Activated CD8-positive, alpha-beta memory T cell treated with anti-CD3 and anti-CD28 coated beads, Interleukin-2, amount 10 ng/mL, durations not matched to agents 7 days and 5 days (primary cell): ENCODE data around the gene ONECUT3. TPM values are rescaled to one million over a fixed set of nuclear protein-coding genes. Genes with fewer than 3 reads are reported as not detected.
"Not testable (repeated sequence)": the region's sequence is repeated elsewhere in the genome, so short reads cannot be mapped to it uniquely, and the experiment has no call there.

Experiments used
- ATAC-seq: fragments of 150-1000 bp; cut with Tn5 transposase; one replicate; pipeline ENCODE4 v1.10.0; 2021; ENCODE audit warnings: moderate library complexity
- CTCF ChIA-PET: fragments of 350-600 bp; sonication (Branson Sonifier 250); formaldehyde crosslinking; loops from one replicate; lab custom pipeline; 2021; ENCODE audit warnings: antibody characterized with exemption; lab: Charles Lee
- DNase-seq: peaks from one replicate; pipeline ENCODE4 v3.0.0-alpha.2; 2020
- H3K27ac Mint-ChIP-seq: one replicate; pipeline ENCODE4 v1.8.0; 2021; ENCODE audit warnings: mild to moderate bottlenecking, mixed read lengths
- H3K27me3 Mint-ChIP-seq: one replicate; pipeline ENCODE4 v1.8.0; 2021; ENCODE audit warnings: mixed read lengths
- H3K36me3 Mint-ChIP-seq: one replicate; pipeline ENCODE4 v1.8.0; 2021; ENCODE audit warnings: mild to moderate bottlenecking, mixed read lengths
- H3K4me1 Mint-ChIP-seq: one replicate; pipeline ENCODE4 v1.8.0; 2021; ENCODE audit warnings: mixed read lengths
- H3K4me3 Mint-ChIP-seq: one replicate; pipeline ENCODE4 v1.8.0; 2021; ENCODE audit warnings: mild to moderate bottlenecking, moderate library complexity, mixed read lengths
- H3K9me3 Mint-ChIP-seq: one replicate; pipeline ENCODE4 v1.8.0; 2022; ENCODE audit warnings: low read depth, mixed read lengths
- total RNA-seq, 2 experiments: library from RNA; stranded (reverse); gene quantifications; one replicate each; pipeline ENCODE4 v1.2.3, GENCODE V29; 2021

Gene ONECUT3
- total RNA-seq, 2 experiments from 2014 or later = not detected

DNA sequence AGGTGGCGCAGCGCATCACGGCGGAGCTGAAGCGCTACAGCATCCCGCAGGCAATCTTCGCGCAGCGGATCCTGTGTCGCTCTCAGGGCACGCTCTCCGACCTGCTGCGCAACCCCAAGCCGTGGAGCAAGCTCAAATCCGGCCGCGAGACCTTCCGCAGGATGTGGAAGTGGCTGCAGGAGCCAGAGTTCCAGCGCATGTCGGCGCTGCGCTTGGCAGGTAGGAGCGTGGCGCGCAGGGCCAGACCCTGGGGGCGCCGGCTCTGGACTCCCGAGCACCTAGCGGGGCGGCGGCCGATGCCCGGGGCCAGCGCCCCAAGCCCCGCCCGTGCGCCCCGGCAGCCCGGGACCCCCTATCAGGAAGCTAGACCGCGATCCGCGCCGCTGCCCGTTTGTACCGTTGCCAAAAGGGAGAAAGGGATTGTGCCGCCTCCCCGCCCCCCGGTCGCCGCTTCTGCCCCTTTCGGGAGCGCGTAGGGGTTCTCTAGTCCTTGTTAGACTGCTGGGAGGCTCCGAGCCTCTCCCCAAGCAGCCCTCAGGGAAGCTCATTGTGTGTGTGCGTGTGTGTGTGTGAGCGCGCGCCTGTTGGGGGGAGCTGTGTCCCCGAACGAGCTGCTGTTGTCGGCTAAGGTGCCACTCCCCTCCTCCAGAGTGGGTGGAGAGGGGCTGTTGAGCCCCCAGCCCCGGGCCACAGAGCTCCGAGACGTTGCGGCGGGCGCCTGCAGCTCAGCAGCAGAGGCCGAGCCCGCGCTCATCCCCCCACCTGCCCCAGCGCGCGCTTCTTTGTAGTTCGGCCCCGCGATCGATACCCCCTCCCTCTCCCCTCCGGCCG lies 1.5 kb downstream of the ONECUT3 start:
- H3K9me3 Mint-ChIP-seq = no peaks in the 10 kb centered on the region
- CTCF ChIA-PET = interaction anchor here (1.3 to 1.6 kb wide), 3 partner anchors 11 to 83 kb away, joined by 4 to 6 read pairs (median 4); no protein-coding TSS in a partner anchor
- peaks cover 14% of the 10 kb centered on the region for H3K4me1 Mint-ChIP-seq
- H3K27ac Mint-ChIP-seq = no peak overlapping the region
- peaks cover 2% of the 10 kb centered on the region for H3K36me3 Mint-ChIP-seq
- H3K27me3 Mint-ChIP-seq = peaks cover 81% of the 10 kb centered on the region
- no peak overlapping the region for H3K4me3 Mint-ChIP-seq
- ATAC-seq (peak; percentile 36), DNase-seq (no peak)

GRCh38 chr19:1755467-1756171 lies 2.3 kb downstream of the ONECUT3 start:
- Mint-ChIP-seq H3K27ac (peak overlapping the region; percentile 68), H3K9me3 (no peaks in the 10 kb centered on the region), H3K27me3 (peaks cover 81% of the 10 kb centered on the region), H3K36me3 (peaks cover 2% of the 10 kb centered on the region), H3K4me3 (no peak overlapping the region), H3K4me1 (peaks cover 10% of the 10 kb centered on the region)
- no peak for DNase-seq
- no peak for ATAC-seq
- CTCF ChIA-PET = interaction anchor here (1.3 to 1.4 kb wide), 2 partner anchors 10 to 83 kb away, joined by 4 read pairs; no protein-coding TSS in a partner anchor

GRCh38 chr19:1756264-1756663 lies 3.0 kb downstream of the ONECUT3 start:
- peak overlapping the region; percentile 67 for H3K27ac Mint-ChIP-seq
- ATAC-seq = no peak
- peaks cover 2% of the 10 kb centered on the region for H3K36me3 Mint-ChIP-seq
- H3K4me3 Mint-ChIP-seq = no peak overlapping the region
- no peak for DNase-seq
- H3K9me3 Mint-ChIP-seq = no peaks in the 10 kb centered on the region
- CTCF ChIA-PET = no interaction called here
- peaks cover 81% of the 10 kb centered on the region for H3K27me3 Mint-ChIP-seq
- peaks cover 12% of the 10 kb centered on the region for H3K4me1 Mint-ChIP-seq

- DNase-seq (no peak), ATAC-seq (no peak)
- H3K27me3 Mint-ChIP-seq = peaks cover 81% of the 10 kb centered on the region
- CTCF ChIA-PET = no interaction called here
- H3K4me3 Mint-ChIP-seq = no peak overlapping the region
- no peaks in the 10 kb centered on the region for H3K9me3 Mint-ChIP-seq
- peaks cover 12% of the 10 kb centered on the region for H3K4me1 Mint-ChIP-seq
- H3K27ac Mint-ChIP-seq = peak overlapping the region; percentile 32
- H3K36me3 Mint-ChIP-seq = peaks cover 2% of the 10 kb centered on the region
These were observed 3.6 kb downstream of the ONECUT3 start for GRCh38 chr19:1756705-1757465.

DNA sequence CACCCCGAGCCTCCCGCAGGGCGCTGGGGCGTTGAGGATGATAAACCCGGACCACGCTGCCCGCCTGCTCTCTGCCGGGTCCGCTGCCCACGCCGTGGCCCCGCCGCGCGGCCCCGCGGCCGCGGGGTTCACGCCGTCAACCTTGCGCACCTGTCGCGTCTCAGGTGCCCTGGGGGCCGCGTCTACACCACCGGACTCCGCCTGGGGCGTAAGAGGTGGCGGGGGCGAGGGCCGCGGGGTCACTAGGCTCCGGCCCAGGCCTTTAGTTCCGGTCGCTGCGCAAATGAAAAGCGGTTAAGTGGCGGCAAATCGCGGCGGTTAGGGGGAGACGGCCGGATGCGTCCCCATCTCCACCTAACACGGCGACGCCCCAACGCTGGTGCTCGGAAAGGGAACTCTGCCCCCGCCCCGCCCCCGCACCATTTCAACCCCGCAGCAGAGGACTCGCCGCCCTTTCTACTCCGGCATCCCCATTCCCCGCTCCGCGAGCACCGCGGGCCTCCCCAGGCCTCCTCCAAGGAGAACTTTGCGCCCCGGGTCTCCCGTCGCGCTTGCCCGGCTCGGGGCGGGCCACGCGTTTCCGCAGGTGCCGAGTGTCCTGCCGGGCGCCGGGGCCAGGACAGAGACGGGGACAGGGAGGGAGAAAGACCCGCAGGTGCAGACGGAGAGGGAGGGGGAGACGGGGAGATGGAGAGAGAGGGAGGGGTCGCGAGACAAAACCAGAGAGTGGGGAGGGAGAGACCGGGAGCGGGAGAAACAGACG lies 4.3 kb downstream of the ONECUT3 start:
- CTCF ChIA-PET = no interaction called here
- no peak overlapping the region for H3K4me3 Mint-ChIP-seq
- DNase-seq = no peak
- H3K36me3 Mint-ChIP-seq = peaks cover 2% of the 10 kb centered on the region
- H3K27me3 Mint-ChIP-seq = peaks cover 75% of the 10 kb centered on the region
- ATAC-seq = no peak
- no peak overlapping the region for H3K27ac Mint-ChIP-seq
- H3K4me1 Mint-ChIP-seq = peaks cover 12% of the 10 kb centered on the region
- no peaks in the 10 kb centered on the region for H3K9me3 Mint-ChIP-seq

DNA sequence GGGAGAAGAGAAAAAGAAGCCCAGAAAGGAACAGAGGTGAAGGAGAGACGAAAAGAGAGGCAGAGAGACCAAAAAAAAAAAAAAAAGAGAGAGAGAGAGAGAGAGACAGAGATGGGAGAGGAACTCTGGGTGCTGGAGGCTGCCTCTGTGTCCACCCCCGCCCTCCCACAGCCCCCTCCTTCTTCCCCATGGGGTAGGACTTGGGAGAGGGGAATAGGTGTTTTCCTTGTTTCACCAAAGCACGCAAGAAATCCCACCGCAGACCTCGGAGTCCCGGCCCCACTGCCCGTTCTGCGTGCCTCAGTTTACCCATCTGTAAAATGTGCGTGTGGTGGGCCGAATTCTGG lies 4.9 kb downstream of the ONECUT3 start:
- Mint-ChIP-seq H3K4me3 (no peak overlapping the region), H3K4me1 (peaks cover 12% of the 10 kb centered on the region), H3K36me3 (peaks cover 2% of the 10 kb centered on the region), H3K27me3 (peaks cover 73% of the 10 kb centered on the region), H3K9me3 (no peaks in the 10 kb centered on the region), H3K27ac (no peak overlapping the region)
- CTCF ChIA-PET = no interaction called here
- no peak for DNase-seq
- ATAC-seq = no peak

- Mint-ChIP-seq H3K4me3 (no peak overlapping the region), H3K27ac (no peak overlapping the region), H3K27me3 (peaks cover 82% of the 10 kb centered on the region), H3K36me3 (peaks cover 2% of the 10 kb centered on the region), H3K9me3 (no peaks in the 10 kb centered on the region), H3K4me1 (peaks cover 12% of the 10 kb centered on the region)
- DNase-seq (no peak), ATAC-seq (no peak)
- CTCF ChIA-PET = no interaction called here
These were observed 5.9 kb downstream of the ONECUT3 start for GRCh38 chr19:1758959-1759903.

DNA sequence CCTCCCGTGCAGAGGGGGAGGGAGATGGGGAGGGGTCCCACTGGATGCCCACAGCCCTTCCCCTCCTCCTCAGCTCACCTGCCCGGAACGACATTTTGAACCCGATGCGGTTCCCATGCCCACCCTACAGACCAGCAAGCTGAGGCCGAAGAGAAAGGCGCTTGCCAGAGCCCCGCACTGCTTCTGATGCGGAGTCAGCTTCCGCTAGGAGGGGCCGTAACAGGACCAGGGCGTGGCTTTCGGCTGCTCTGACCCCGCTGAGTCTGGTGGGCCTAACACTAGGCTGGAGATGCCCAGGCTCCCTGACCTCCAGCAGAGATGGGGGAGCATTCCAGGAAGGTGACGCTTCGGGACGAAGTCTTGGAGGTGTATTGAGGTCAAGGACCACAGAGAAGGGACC lies 6.7 kb downstream of the ONECUT3 start:
- peaks cover 10% of the 10 kb centered on the region for H3K4me1 Mint-ChIP-seq
- DNase-seq = no peak
- no peak overlapping the region for H3K4me3 Mint-ChIP-seq
- peaks cover 86% of the 10 kb centered on the region for H3K27me3 Mint-ChIP-seq
- no peak overlapping the region for H3K27ac Mint-ChIP-seq
- H3K36me3 Mint-ChIP-seq = peaks cover 2% of the 10 kb centered on the region
- no peaks in the 10 kb centered on the region for H3K9me3 Mint-ChIP-seq
- CTCF ChIA-PET = interaction anchor here (1.2 kb wide), 1 partner anchor 23 kb away, joined by 5 read pairs; no protein-coding TSS in a partner anchor
- no peak for ATAC-seq

DNA sequence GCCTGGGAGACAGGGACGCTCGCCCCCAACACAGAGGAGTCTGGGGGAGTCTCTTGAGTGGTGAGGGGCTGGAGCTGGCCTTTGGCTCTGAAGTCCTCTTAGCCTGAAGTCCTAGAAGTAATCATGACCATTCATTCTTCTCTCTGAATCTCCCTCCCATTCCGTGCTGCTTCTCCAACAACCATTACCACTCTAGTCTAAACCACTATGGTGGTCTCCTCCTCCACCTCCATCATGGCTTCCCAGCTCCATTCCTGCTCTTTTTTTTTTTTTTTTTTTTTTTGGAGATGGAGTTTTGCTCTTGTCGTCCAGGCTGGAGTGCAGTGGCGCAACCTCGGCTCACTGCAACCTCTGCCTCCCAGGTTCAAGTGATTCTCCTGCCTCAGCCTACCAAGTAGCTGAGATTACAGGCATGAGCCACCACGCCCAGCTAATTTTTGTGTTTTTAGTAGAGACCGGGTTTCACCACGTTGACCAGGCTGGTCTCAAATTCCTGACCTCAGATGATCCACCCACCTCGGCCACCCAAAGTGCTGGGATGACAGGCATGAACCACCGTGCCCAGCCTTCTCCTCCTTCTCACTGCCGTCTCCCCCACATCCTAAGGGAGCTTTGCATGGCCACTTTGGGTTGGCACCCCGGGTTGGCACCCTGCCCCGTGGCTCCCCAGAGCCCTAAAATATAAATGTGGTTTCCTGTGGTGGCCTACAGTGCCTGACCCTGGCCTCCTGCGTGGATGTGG lies 7.7 kb downstream of the ONECUT3 start:
- ATAC-seq, H3K4me1 Mint-ChIP-seq, H3K36me3 Mint-ChIP-seq, DNase-seq, H3K27ac Mint-ChIP-seq, H3K4me3 Mint-ChIP-seq, H3K9me3 Mint-ChIP-seq: not testable (repeated sequence)
- CTCF ChIA-PET = interaction anchor here (0.7 to 1.4 kb wide), 5 partner anchors 22 to 841 kb away, joined by 3 to 5 read pairs (median 4); no protein-coding TSS in a partner anchor
- peaks cover 87% of the 10 kb centered on the region for H3K27me3 Mint-ChIP-seq

GRCh38 chr19:1761528-1762242 lies 8.4 kb downstream of the ONECUT3 start:
- no peaks in the 10 kb centered on the region for H3K9me3 Mint-ChIP-seq
- DNase-seq = no peak

More at GRCh38 chr19:1761528-1762242, 8.4 kb downstream of the ONECUT3 start:
- Mint-ChIP-seq H3K4me1 (peaks cover 6% of the 10 kb centered on the region), H3K27me3 (peaks cover 85% of the 10 kb centered on the region), H3K36me3 (no peaks in the 10 kb centered on the region), H3K4me3 (no peak overlapping the region), H3K27ac (no peak overlapping the region)
- no peak for ATAC-seq
- CTCF ChIA-PET = interaction anchor here (0.7 to 1.4 kb wide), 4 partner anchors 68 to 841 kb away, joined by 3 to 4 read pairs (median 4); no protein-coding TSS in a partner anchor
